Peyer's patch (tissue), 4 donors: ENCODE results near the gene CRACR2B. TPM values are rescaled to one million over a fixed set of nuclear protein-coding genes. Genes with fewer than 3 reads are reported as not detected.

Source experiments
- DNase-seq, 3 donors: peaks; one replicate each; pipeline ENCODE4 v3.0.0-alpha.2; 2017 to 2019
- H3K27ac ChIP-seq, 4 donors: fragments of 200-600 bp; sonication (generic); one replicate each; pipeline ENCODE4 v1.5.1; 2016 to 2019
- H3K27me3 ChIP-seq, 2 donors: fragments of 200-600 bp; sonication (generic); one replicate each; pipeline ENCODE4 v1.5.1; 2019
- H3K36me3 ChIP-seq, 3 donors: fragments of 200-600 bp; sonication (generic); one replicate each; pipeline ENCODE4 v1.5.1; 2016 to 2019
- H3K4me1 ChIP-seq, 4 donors: fragments of 200-600 bp; sonication (generic); one replicate each; pipeline ENCODE4 v1.5.1; 2016 to 2019
- H3K4me3 ChIP-seq, 4 donors: fragments of 200-600 bp; sonication (generic); 1 replicate in 3 of 4; 2 replicates in 1 of 4; pipeline ENCODE4 v1.5.1; 2016 to 2019; ENCODE audit warnings: mild to moderate bottlenecking in 1 of 4
- H3K9me3 ChIP-seq, 4 donors: fragments of 200-600 bp; sonication (generic); one replicate each; pipeline ENCODE4 v1.5.1; 2016 to 2019; ENCODE audit warnings: mild to moderate bottlenecking in 1 of 4
- CTCF ChIP-seq, 6 experiments: fragments of 450-650 bp in 4 of 6; fragments of 200-600 bp in 2 of 6; sonication (generic) in 1 of 6; IDR thresholded peaks; one replicate each; pipeline ENCODE4 v1.5.1; 2017 to 2019; ENCODE audit warnings: antibody characterized with exemption in 6 of 6, mild to moderate bottlenecking in 3 of 6, moderate library complexity in 1 of 6
- POLR2A ChIP-seq, 2 donors: fragments of 450-650 bp; IDR thresholded peaks; one replicate each; pipeline ENCODE4 v1.5.1; 2017; ENCODE audit warnings: antibody characterized with exemption in 2 of 2, mild to moderate bottlenecking in 2 of 2, moderate library complexity in 2 of 2
- total RNA-seq, 4 donors: library from RNA; depleted of rRNA; stranded (reverse); fragments of >200 nt; gene quantifications; one replicate each; pipeline ENCODE4 v1.1.0, GENCODE V29; 2016

Gene CRACR2B
- total RNA-seq, 4 donors from 2014 or later: 44.0 to 175 (median 110) TPM

- TF ChIP-seq POLR2A (IDR thresholded peaks at IDR 0.05): no peak
- no peak for TF ChIP-seq CTCF (IDR thresholded peaks at IDR 0.05)
- Histone ChIP-seq H3K4me3 (no peak overlapping the region), H3K9me3 (no peaks in the 10 kb centered on the region), H3K27me3 (peaks cover 0 to 8% of the 10 kb centered on the region in 2 donors), H3K36me3 (peaks cover 0 to 21% (median 0%) of the 10 kb centered on the region in 3 donors), H3K27ac (no peak overlapping the region), H3K4me1 (peaks cover 5 to 37% (median 27%) of the 10 kb centered on the region in 4 donors)
- no peak for DNase-seq
Measured at GRCh38 chr11:792873-793272, 34.8 kb upstream of the CRACR2B start.

GRCh38 chr11:793556-793955 lies 34.2 kb upstream of the CRACR2B start:
- no peak for DNase-seq
- H3K27me3 ChIP-seq: peaks cover 0 to 8% of the 10 kb centered on the region in 2 donors
- TF ChIP-seq POLR2A (IDR thresholded peaks at IDR 0.05): no peak
- no peak for TF ChIP-seq CTCF (IDR thresholded peaks at IDR 0.05)
- no peaks in the 10 kb centered on the region for H3K9me3 ChIP-seq
- H3K4me3 ChIP-seq: no peak overlapping the region
- H3K36me3 ChIP-seq: peaks cover 0 to 21% (median 0%) of the 10 kb centered on the region in 3 donors
- peaks cover 5 to 41% (median 31%) of the 10 kb centered on the region in 4 donors for H3K4me1 ChIP-seq
- no peak overlapping the region for H3K27ac ChIP-seq

GRCh38 chr11:794013-794765 lies 33.5 kb upstream of the CRACR2B start:
- TF ChIP-seq CTCF (IDR thresholded peaks at IDR 0.05) (no peak), POLR2A (IDR thresholded peaks at IDR 0.05) (no peak)
- Histone ChIP-seq H3K36me3 (peaks cover 0 to 25% (median 0%) of the 10 kb centered on the region in 3 donors), H3K27ac (no peak overlapping the region), H3K9me3 (no peaks in the 10 kb centered on the region), H3K27me3 (peaks cover 0 to 8% of the 10 kb centered on the region in 2 donors), H3K4me1 (peaks cover 5 to 42% (median 31%) of the 10 kb centered on the region in 4 donors), H3K4me3 (no peak overlapping the region)
- no peak for DNase-seq

GRCh38 chr11:794766-795633 lies 32.7 kb upstream of the CRACR2B start:
- Histone ChIP-seq H3K27ac (peak overlapping the region; percentile 87 to 98 (median 92)), H3K4me1 (peaks cover 5 to 34% (median 28%) of the 10 kb centered on the region in 4 donors), H3K4me3 (peak overlapping the region; percentile 71 to 88 (median 78)), H3K9me3 (no peaks in the 10 kb centered on the region), H3K36me3 (peaks cover 0 to 33% (median 0%) of the 10 kb centered on the region in 3 donors), H3K27me3 (no peaks in the 10 kb centered on the region)
- peak in 1 of 3 donors; percentile 65 for DNase-seq
- no peak for TF ChIP-seq POLR2A (IDR thresholded peaks at IDR 0.05)
- TF ChIP-seq CTCF (IDR thresholded peaks at IDR 0.05): no peak

- Histone ChIP-seq H3K27me3 (no peaks in the 10 kb centered on the region), H3K36me3 (peaks cover 0 to 42% (median 0%) of the 10 kb centered on the region in 3 donors), H3K4me3 (peak overlapping the region; percentile 71 to 88 (median 78)), H3K9me3 (no peaks in the 10 kb centered on the region), H3K4me1 (peaks cover 5 to 33% (median 27%) of the 10 kb centered on the region in 4 donors), H3K27ac (peak overlapping the region; percentile 87 to 98 (median 92))
- TF ChIP-seq CTCF (IDR thresholded peaks at IDR 0.05) (no peak), POLR2A (IDR thresholded peaks at IDR 0.05) (no peak)
- peak; percentile 79 to 88 (median 85) for DNase-seq
Measured at GRCh38 chr11:795634-796564, 31.8 kb upstream of the CRACR2B start.
